Liver (tissue), 9 donors: Measurements from ENCODE around the gene PLEKHA8. TPM values are rescaled to one million over a fixed set of nuclear protein-coding genes. Genes with fewer than 3 reads are reported as not detected.

Experiments
- DNase-seq: peaks from one replicate; pipeline ENCODE4 v3.0.0-alpha.2; 2017; ENCODE audit warnings: low spot score
- H3K27ac ChIP-seq, 2 donors: one replicate each; pipeline ENCODE4 v1.7.0; 2013; ENCODE audit warnings: inconsistent platforms in 2 of 2, low read length in 2 of 2, control low read depth in 1 of 2, low read depth in 1 of 2, mild to moderate bottlenecking in 1 of 2
- H3K27me3 ChIP-seq, 4 donors: one replicate each; pipeline versions ENCODE4 v1.6.1 to v1.7.0; 2013; ENCODE audit warnings: low read length in 3 of 4, inconsistent platforms in 1 of 4, mild to moderate bottlenecking in 1 of 4, moderate library complexity in 1 of 4; ENCODE audit not compliant: control insufficient read depth in 4 of 4, insufficient read depth in 4 of 4
- H3K36me3 ChIP-seq, 4 donors: one replicate each; pipeline versions ENCODE4 v1.6.1 to v1.7.0; 2013; ENCODE audit warnings: low read length in 3 of 4, mild to moderate bottlenecking in 3 of 4, low read depth in 1 of 4, moderate library complexity in 1 of 4; ENCODE audit not compliant: control insufficient read depth in 4 of 4, insufficient read depth in 3 of 4
- H3K4me1 ChIP-seq, 4 donors: one replicate each; pipeline versions ENCODE4 v1.6.1 to v1.7.0; 2013; ENCODE audit warnings: low read length in 3 of 4, mild to moderate bottlenecking in 3 of 4, moderate library complexity in 1 of 4; ENCODE audit not compliant: control insufficient read depth in 4 of 4, insufficient read depth in 4 of 4
- H3K4me3 ChIP-seq, 3 donors: one replicate each; pipeline versions ENCODE4 v1.6.1 to v1.7.0; 2013; ENCODE audit warnings: low read length in 3 of 3, control low read depth in 1 of 3, low read depth in 1 of 3, mild to moderate bottlenecking in 1 of 3
- H3K9ac ChIP-seq, 2 donors: one replicate each; pipeline ENCODE4 v1.7.0; 2013; ENCODE audit warnings: low read length in 2 of 2, mild to moderate bottlenecking in 2 of 2, moderate library complexity in 2 of 2, control low read depth in 1 of 2, low read depth in 1 of 2
- H3K9me3 ChIP-seq, 4 donors: one replicate each; pipeline versions ENCODE4 v1.6.1 to v1.7.0; 2013; ENCODE audit warnings: low read length in 3 of 4; ENCODE audit not compliant: control insufficient read depth in 4 of 4
- ATF3 ChIP-seq: IDR thresholded peaks from 2 replicates; pipeline ENCODE4 v1.6.1; 2016; ENCODE audit warnings: antibody characterized with exemption
- CTCF ChIP-seq: fragments of 150-350 bp; IDR thresholded peaks from 2 replicates; pipeline ENCODE4 v1.5.1; 2017; ENCODE audit warnings: improper control_type of control experiment, low read depth, low read length; ENCODE audit not compliant: missing input control
- EGR1 ChIP-seq, 2 donors: IDR thresholded peaks; 2 replicates each; pipeline ENCODE4 v1.6.1; 2016 to 2018; ENCODE audit warnings: antibody characterized with exemption in 2 of 2, low read depth in 2 of 2
- FOXA1 ChIP-seq: IDR thresholded peaks from 2 replicates; pipeline ENCODE4 v1.6.1; 2016; ENCODE audit warnings: antibody characterized with exemption
- FOXA2 ChIP-seq: IDR thresholded peaks from 2 replicates; pipeline ENCODE4 v1.6.1; 2016; ENCODE audit warnings: antibody characterized with exemption
- GABPA ChIP-seq, 2 donors: IDR thresholded peaks in 1 of 2; conservative IDR thresholded peaks in 1 of 2; 2 replicates each; pipeline ENCODE4 v1.6.1; 2016; ENCODE audit warnings: antibody characterized with exemption in 2 of 2, mild to moderate bottlenecking in 1 of 2, moderate library complexity in 1 of 2
- HNF4A ChIP-seq, 2 donors: conservative IDR thresholded peaks; 2 replicates each; pipeline ENCODE4 v1.6.1; 2016; ENCODE audit warnings: antibody characterized with exemption in 2 of 2, mild to moderate bottlenecking in 2 of 2
- HNF4G ChIP-seq: IDR thresholded peaks from 2 replicates; pipeline ENCODE4 v1.6.1; 2016; ENCODE audit warnings: antibody characterized with exemption
- JUND ChIP-seq, 2 donors: IDR thresholded peaks; 2 replicates each; pipeline ENCODE4 v1.6.1; 2016; ENCODE audit warnings: antibody characterized with exemption in 2 of 2
- NR2F2 ChIP-seq: IDR thresholded peaks from 2 replicates; pipeline ENCODE4 v1.6.1; 2016; ENCODE audit warnings: antibody characterized with exemption
- RAD21 ChIP-seq, 2 donors: IDR thresholded peaks; 2 replicates each; pipeline ENCODE4 v1.6.1; 2016; ENCODE audit warnings: antibody characterized with exemption in 2 of 2, mild to moderate bottlenecking in 2 of 2
- RXRA ChIP-seq, 2 donors: IDR thresholded peaks; 2 replicates each; pipeline ENCODE4 v1.6.1; 2017 to 2018; ENCODE audit warnings: antibody characterized with exemption in 2 of 2, mild to moderate bottlenecking in 1 of 2
- SP1 ChIP-seq: IDR thresholded peaks from 2 replicates; pipeline ENCODE4 v1.6.1; 2018; ENCODE audit warnings: antibody characterized with exemption, mild to moderate bottlenecking
- TAF1 ChIP-seq: conservative IDR thresholded peaks from 2 replicates; pipeline ENCODE4 v1.6.1; 2016; ENCODE audit warnings: antibody characterized with exemption, mild to moderate bottlenecking
- YY1 ChIP-seq: IDR thresholded peaks from 2 replicates; pipeline ENCODE4 v1.6.1; 2016; ENCODE audit warnings: antibody characterized with exemption, mild to moderate bottlenecking
- WGBS: extraction: QIAGEN DNeasy Blood & Tissue Kit; methylation state at CpG from one replicate; pipeline ENCODE4 v1.1.7; 2013; 5-methylcytosine and 5-hydroxymethylcytosine counted together
- polyA plus RNA-seq, 2 donors: library from polyadenylated mRNA; stranded (reverse) in 1 of 2; unstranded in 1 of 2; fragments of 200-250 nt in 1 of 2; fragments of >200 nt in 1 of 2; fragmentation: Nextera tagmentation in 1 of 2; extraction: Ambion mirVana in 1 of 2; gene quantifications; one replicate each; pipeline versions ENCODE4 v1.2.1 to v1.2.3, GENCODE V29; 2013 to 2015
- total RNA-seq, 2 donors: library from RNA; depleted of rRNA; stranded (reverse); fragments of >200 nt; gene quantifications; one replicate each; pipeline ENCODE4 v1.2.3, GENCODE V29; 2014
- TF ChIP-seq, protein P1 (sequence below): IDR thresholded peaks from 2 replicates; pipeline ENCODE4 v1.6.1; 2016; ENCODE audit warnings: antibody characterized with exemption
- TF ChIP-seq, protein P2 (sequence below): IDR thresholded peaks from 2 replicates; pipeline ENCODE4 v1.6.1; 2016; ENCODE audit warnings: antibody characterized with exemption
- TF ChIP-seq, protein P3 (sequence below): IDR thresholded peaks from 2 replicates; pipeline ENCODE4 v1.6.1; 2016; ENCODE audit warnings: antibody characterized with exemption, mild to moderate bottlenecking
- donor health status: healthy.
- donor health status: healthy.
- donor health status: healthy.
- donor health status: healthy.
- donor health status: healthy.

The PLEKHA8 gene
- total and polyA plus RNA-seq, 4 donors = 1.0 to 5.4 (median 2.4) TPM

- H3K4me1 ChIP-seq = peaks cover 0 to 4% (median 1%) of the 10 kb centered on the region in 4 donors
- no peaks in the 10 kb centered on the region for H3K27me3 ChIP-seq
- no peaks in the 10 kb centered on the region for H3K9me3 ChIP-seq
- H3K36me3 ChIP-seq = no peaks in the 10 kb centered on the region
- 92% methylated on average over 7 of the region's 7 CpGs for WGBS
- TF ChIP-seq NR2F2 = no peak
- TF ChIP-seq RAD21 (IDR thresholded peaks at IDR 0.05) = no peak
- TF ChIP-seq EGR1 (IDR thresholded peaks at IDR 0.05; ENCODE audit: low read depth in 2 of 2) = no peak
- no peak for TF ChIP-seq TAF1
- TF ChIP-seq JUND (IDR thresholded peaks at IDR 0.05) = no peak
- TF ChIP-seq FOXA1 = no peak
- no peak for TF ChIP-seq HNF4G
- TF ChIP-seq SP1 = no peak
- no peak for TF ChIP-seq FOXA2
- no peak for TF ChIP-seq GABPA (IDR thresholded peaks at IDR 0.05 in 1 of 2, conservative IDR thresholded peaks at IDR 0.05 in 1 of 2)
- TF ChIP-seq RXRA (IDR thresholded peaks at IDR 0.05) = no peak
- TF ChIP-seq YY1 = no peak
- TF ChIP-seq, protein P1, sequence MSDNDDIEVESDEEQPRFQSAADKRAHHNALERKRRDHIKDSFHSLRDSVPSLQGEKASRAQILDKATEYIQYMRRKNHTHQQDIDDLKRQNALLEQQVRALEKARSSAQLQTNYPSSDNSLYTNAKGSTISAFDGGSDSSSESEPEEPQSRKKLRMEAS = no peak
- TF ChIP-seq, protein P2, sequence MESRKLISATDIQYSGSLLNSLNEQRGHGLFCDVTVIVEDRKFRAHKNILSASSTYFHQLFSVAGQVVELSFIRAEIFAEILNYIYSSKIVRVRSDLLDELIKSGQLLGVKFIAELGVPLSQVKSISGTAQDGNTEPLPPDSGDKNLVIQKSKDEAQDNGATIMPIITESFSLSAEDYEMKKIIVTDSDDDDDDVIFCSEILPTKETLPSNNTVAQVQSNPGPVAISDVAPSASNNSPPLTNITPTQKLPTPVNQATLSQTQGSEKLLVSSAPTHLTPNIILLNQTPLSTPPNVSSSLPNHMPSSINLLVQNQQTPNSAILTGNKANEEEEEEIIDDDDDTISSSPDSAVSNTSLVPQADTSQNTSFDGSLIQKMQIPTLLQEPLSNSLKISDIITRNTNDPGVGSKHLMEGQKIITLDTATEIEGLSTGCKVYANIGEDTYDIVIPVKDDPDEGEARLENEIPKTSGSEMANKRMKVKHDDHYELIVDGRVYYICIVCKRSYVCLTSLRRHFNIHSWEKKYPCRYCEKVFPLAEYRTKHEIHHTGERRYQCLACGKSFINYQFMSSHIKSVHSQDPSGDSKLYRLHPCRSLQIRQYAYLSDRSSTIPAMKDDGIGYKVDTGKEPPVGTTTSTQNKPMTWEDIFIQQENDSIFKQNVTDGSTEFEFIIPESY = no peak
- TF ChIP-seq, protein P3, sequence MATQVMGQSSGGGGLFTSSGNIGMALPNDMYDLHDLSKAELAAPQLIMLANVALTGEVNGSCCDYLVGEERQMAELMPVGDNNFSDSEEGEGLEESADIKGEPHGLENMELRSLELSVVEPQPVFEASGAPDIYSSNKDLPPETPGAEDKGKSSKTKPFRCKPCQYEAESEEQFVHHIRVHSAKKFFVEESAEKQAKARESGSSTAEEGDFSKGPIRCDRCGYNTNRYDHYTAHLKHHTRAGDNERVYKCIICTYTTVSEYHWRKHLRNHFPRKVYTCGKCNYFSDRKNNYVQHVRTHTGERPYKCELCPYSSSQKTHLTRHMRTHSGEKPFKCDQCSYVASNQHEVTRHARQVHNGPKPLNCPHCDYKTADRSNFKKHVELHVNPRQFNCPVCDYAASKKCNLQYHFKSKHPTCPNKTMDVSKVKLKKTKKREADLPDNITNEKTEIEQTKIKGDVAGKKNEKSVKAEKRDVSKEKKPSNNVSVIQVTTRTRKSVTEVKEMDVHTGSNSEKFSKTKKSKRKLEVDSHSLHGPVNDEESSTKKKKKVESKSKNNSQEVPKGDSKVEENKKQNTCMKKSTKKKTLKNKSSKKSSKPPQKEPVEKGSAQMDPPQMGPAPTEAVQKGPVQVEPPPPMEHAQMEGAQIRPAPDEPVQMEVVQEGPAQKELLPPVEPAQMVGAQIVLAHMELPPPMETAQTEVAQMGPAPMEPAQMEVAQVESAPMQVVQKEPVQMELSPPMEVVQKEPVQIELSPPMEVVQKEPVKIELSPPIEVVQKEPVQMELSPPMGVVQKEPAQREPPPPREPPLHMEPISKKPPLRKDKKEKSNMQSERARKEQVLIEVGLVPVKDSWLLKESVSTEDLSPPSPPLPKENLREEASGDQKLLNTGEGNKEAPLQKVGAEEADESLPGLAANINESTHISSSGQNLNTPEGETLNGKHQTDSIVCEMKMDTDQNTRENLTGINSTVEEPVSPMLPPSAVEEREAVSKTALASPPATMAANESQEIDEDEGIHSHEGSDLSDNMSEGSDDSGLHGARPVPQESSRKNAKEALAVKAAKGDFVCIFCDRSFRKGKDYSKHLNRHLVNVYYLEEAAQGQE = no peak
- TF ChIP-seq ATF3 = no peak
- TF ChIP-seq CTCF = no peak
- no peak for TF ChIP-seq HNF4A (conservative IDR thresholded peaks at IDR 0.05)
- no peak overlapping the region for H3K9ac ChIP-seq
- no peak overlapping the region for H3K27ac ChIP-seq
- no peak for DNase-seq
- H3K4me3 ChIP-seq = no peak overlapping the region
Observed at GRCh38 chr7:30175636-30176147, 147.5 kb downstream of the PLEKHA8 start.
